Testis (tissue), 3 donors: Measurements from ENCODE around the gene USP1. TPM values are rescaled to one million over a fixed set of nuclear protein-coding genes. Genes with fewer than 3 reads are reported as not detected.

Experiments
- DNase-seq: peaks from one replicate; pipeline ENCODE4 v3.0.0-alpha.2; 2019
- H3K27ac ChIP-seq, 2 donors: fragments of 200-600 bp; sonication (generic); one replicate each; pipeline ENCODE4 v1.5.1; 2019
- H3K27me3 ChIP-seq: fragments of 200-600 bp; sonication (generic); one replicate; pipeline ENCODE4 v1.5.1; 2019
- H3K36me3 ChIP-seq: fragments of 200-600 bp; sonication (generic); one replicate; pipeline ENCODE4 v1.5.1; 2017; ENCODE audit warnings: low read depth; ENCODE audit errors: missing control alignments
- H3K4me1 ChIP-seq: fragments of 200-600 bp; sonication (generic); one replicate; pipeline ENCODE4 v1.5.1; 2019
- H3K4me3 ChIP-seq, 2 donors: fragments of 200-600 bp; sonication (generic); one replicate each; pipeline ENCODE4 v1.5.1; 2017 to 2019
- H3K9me3 ChIP-seq: fragments of 200-600 bp; sonication (generic); one replicate; pipeline ENCODE4 v1.5.1; 2017
- POLR2A ChIP-seq: fragments of 450-650 bp; IDR thresholded peaks from one replicate; pipeline ENCODE4 v1.6.1; 2017; ENCODE audit warnings: antibody characterized with exemption, mild to moderate bottlenecking, moderate library complexity
- WGBS, 2 donors: methylation state at CpG; one replicate each; pipeline ENCODE4 v1.1.5; 2018; 5-methylcytosine and 5-hydroxymethylcytosine counted together
- intact Hi-C: fragments of 100-400 bp; cut with DNase I; formaldehyde crosslinking; loops from one replicate; pipeline ENCODE4 v1.15.1; 2023; ENCODE audit warnings: low total_unique reads
- polyA plus RNA-seq: library from polyadenylated mRNA; stranded (reverse); fragments of 350-450 nt; fragmentation: Illumina TruSeq; extraction: RNeasy Lipid Tissue Mini Kit (QIAGEN cat#74804); gene quantifications from one replicate; pipeline ENCODE4 v1.2.3, GENCODE V29; 2014; ENCODE audit warnings: low read depth, low replicate concordance; ENCODE audit not compliant: insufficient read depth
- total RNA-seq, 2 donors: library from RNA; depleted of rRNA; stranded (reverse); fragments of >200 nt; gene quantifications; one replicate each; pipeline ENCODE4 v1.2.3, GENCODE V29; 2016
- TF ChIP-seq, protein P1 (sequence below), 3 experiments: fragments of 450-650 bp in 2 of 3; fragments of 200-600 bp in 1 of 3; sonication (generic) in 1 of 3; IDR thresholded peaks; one replicate each; pipeline ENCODE4 v1.5.1; 2016 to 2019; ENCODE audit warnings: antibody characterized with exemption in 3 of 3, mild to moderate bottlenecking in 2 of 3, moderate library complexity in 1 of 3

Gene USP1
- total and polyA plus RNA-seq, 3 donors from 2014 or later, result 43.5 to 58.1 (median 49.1) TPM

- Histone ChIP-seq H3K4me3 (no peak overlapping the region), H3K4me1 (no peaks in the 10 kb centered on the region), H3K36me3 (no peaks in the 10 kb centered on the region), H3K9me3 (no peaks in the 10 kb centered on the region), H3K27ac (no peak overlapping the region), H3K27me3 (no peaks in the 10 kb centered on the region)
- no peak for TF ChIP-seq POLR2A
- TF ChIP-seq, protein P1, sequence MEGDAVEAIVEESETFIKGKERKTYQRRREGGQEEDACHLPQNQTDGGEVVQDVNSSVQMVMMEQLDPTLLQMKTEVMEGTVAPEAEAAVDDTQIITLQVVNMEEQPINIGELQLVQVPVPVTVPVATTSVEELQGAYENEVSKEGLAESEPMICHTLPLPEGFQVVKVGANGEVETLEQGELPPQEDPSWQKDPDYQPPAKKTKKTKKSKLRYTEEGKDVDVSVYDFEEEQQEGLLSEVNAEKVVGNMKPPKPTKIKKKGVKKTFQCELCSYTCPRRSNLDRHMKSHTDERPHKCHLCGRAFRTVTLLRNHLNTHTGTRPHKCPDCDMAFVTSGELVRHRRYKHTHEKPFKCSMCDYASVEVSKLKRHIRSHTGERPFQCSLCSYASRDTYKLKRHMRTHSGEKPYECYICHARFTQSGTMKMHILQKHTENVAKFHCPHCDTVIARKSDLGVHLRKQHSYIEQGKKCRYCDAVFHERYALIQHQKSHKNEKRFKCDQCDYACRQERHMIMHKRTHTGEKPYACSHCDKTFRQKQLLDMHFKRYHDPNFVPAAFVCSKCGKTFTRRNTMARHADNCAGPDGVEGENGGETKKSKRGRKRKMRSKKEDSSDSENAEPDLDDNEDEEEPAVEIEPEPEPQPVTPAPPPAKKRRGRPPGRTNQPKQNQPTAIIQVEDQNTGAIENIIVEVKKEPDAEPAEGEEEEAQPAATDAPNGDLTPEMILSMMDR (IDR thresholded peaks at IDR 0.05), result peak; percentile 64 to 74 (median 65)
- 71 to 74% methylated on average over 12 of the region's 12 CpGs for whole genome bisulfite sequencing, 2 donors
- DNase-seq, result peak; percentile 24
- intact Hi-C loops, result loop anchor here (5.0 kb wide), 1 partner anchor 235 kb away; no protein-coding TSS in a partner anchor
These were observed 29.3 kb upstream of the USP1 start for GRCh38 chr1:62407398-62408009.

- H3K4me3 ChIP-seq, result no peak overlapping the region
- 66 to 78% methylated on average over 8 of the region's 8 CpGs for WGBS, 2 donors
- no peak for DNase-seq
- intact Hi-C loops, result no loop called here
- no peaks in the 10 kb centered on the region for H3K36me3 ChIP-seq
- no peaks in the 10 kb centered on the region for H3K27me3 ChIP-seq
- no peaks in the 10 kb centered on the region for H3K9me3 ChIP-seq
- H3K27ac ChIP-seq, result no peak overlapping the region
- no peaks in the 10 kb centered on the region for H3K4me1 ChIP-seq
- no peak for TF ChIP-seq POLR2A
- TF ChIP-seq, protein P1 (IDR thresholded peaks at IDR 0.05), result no peak
These were observed 21.2 kb upstream of the USP1 start for GRCh38 chr1:62415687-62416086.

- no peaks in the 10 kb centered on the region for H3K4me1 ChIP-seq
- TF ChIP-seq, protein P1 (IDR thresholded peaks at IDR 0.05), result no peak
- no peak for TF ChIP-seq POLR2A
- 48 to 49% methylated on average over 2 of the region's 2 CpGs for WGBS, 2 donors
- no peak overlapping the region for H3K4me3 ChIP-seq
- intact Hi-C loops, result no loop called here
- H3K27me3 ChIP-seq, result no peaks in the 10 kb centered on the region
- no peak overlapping the region for H3K27ac ChIP-seq
- no peak for DNase-seq
- no peaks in the 10 kb centered on the region for H3K9me3 ChIP-seq
- H3K36me3 ChIP-seq, result no peaks in the 10 kb centered on the region
These were observed 19.4 kb upstream of the USP1 start for GRCh38 chr1:62417351-62417999.

GRCh38 chr1:62420214-62420613 is 16.6 kb upstream of the USP1 start:
- no peak for DNase-seq
- Histone ChIP-seq H3K4me1 (no peaks in the 10 kb centered on the region), H3K27ac (no peak overlapping the region), H3K9me3 (no peaks in the 10 kb centered on the region), H3K36me3 (no peaks in the 10 kb centered on the region), H3K27me3 (no peaks in the 10 kb centered on the region), H3K4me3 (no peak overlapping the region)
- WGBS, 2 donors, result 84 to 93% methylated on average over 1 of the region's 1 CpG
- intact Hi-C loops, result no loop called here
- TF ChIP-seq, protein P1 (IDR thresholded peaks at IDR 0.05), result no peak
- no peak for TF ChIP-seq POLR2A
